Naive thymus-derived CD4-positive, alpha-beta T cell (primary cell): ENCODE results near the gene AGL. TPM values are rescaled to one million over a fixed set of nuclear protein-coding genes. Genes with fewer than 3 reads are reported as not detected.
"Not testable (repeated sequence)": the region's sequence is repeated elsewhere in the genome, so short reads cannot be mapped to it uniquely, and the experiment has no call there.

ENCODE experiments used
- ATAC-seq: fragments of 150-1000 bp; cut with Tn5 transposase; 2 replicates; pipeline ENCODE4 v1.10.0; 2021; ENCODE audit warnings: mild to moderate bottlenecking, moderate library complexity
- CTCF ChIA-PET: fragments of 350-600 bp; sonication (Branson Sonifier 250); formaldehyde crosslinking; loops from one replicate; lab custom pipeline; 2021; ENCODE audit warnings: antibody characterized with exemption; lab: Charles Lee
- POLR2A ChIA-PET: fragments of 350-600 bp; sonication (Branson Sonifier 250); formaldehyde crosslinking; loops from one replicate; lab custom pipeline; 2021; ENCODE audit warnings: antibody characterized with exemption, inconsistent platforms; lab: Charles Lee
- DNase-seq, 9 donors: peaks; one replicate each; pipeline versions ENCODE4 v3.0.0 to v3.0.0-alpha.2; 2020 to 2022; ENCODE audit warnings: mixed read lengths in 1 of 9
- H3K27ac ChIP-seq: one replicate; pipeline ENCODE4 v1.7.0; 2013; ENCODE audit warnings: mild to moderate bottlenecking, low read depth, low read length, moderate library complexity
- H3K27me3 ChIP-seq, 2 donors: one replicate each; pipeline ENCODE4 v1.7.0; 2013; ENCODE audit warnings: low read length in 2 of 2, mild to moderate bottlenecking in 2 of 2, moderate library complexity in 2 of 2; ENCODE audit not compliant: control insufficient read depth in 2 of 2, insufficient read depth in 2 of 2
- H3K36me3 ChIP-seq, 3 experiments: 1 replicate in 2 of 3; 2 replicates in 1 of 3; pipeline ENCODE4 v1.7.0; 2013; ENCODE audit warnings: low read length in 3 of 3, mild to moderate bottlenecking in 3 of 3, moderate library complexity in 1 of 3; ENCODE audit not compliant: insufficient read depth in 3 of 3, control insufficient read depth in 2 of 3
- H3K4me1 ChIP-seq, 2 donors: one replicate each; pipeline ENCODE4 v1.7.0; 2013; ENCODE audit warnings: low read length in 2 of 2, mild to moderate bottlenecking in 2 of 2, moderate library complexity in 1 of 2; ENCODE audit not compliant: control insufficient read depth in 2 of 2, insufficient read depth in 2 of 2
- H3K4me3 ChIP-seq: 2 replicates; pipeline ENCODE4 v1.7.0; 2013; ENCODE audit warnings: mild to moderate bottlenecking, low read length
- H3K9me3 ChIP-seq, 3 experiments: 1 replicate in 2 of 3; 2 replicates in 1 of 3; pipeline ENCODE4 v1.7.0; 2013; ENCODE audit warnings: low read length in 3 of 3; ENCODE audit not compliant: control insufficient read depth in 2 of 3
- H3K27ac Mint-ChIP-seq, 9 donors: one replicate each; pipeline ENCODE4 v1.8.0; 2020 to 2022; ENCODE audit warnings: mixed read lengths in 9 of 9, mild to moderate bottlenecking in 8 of 9, moderate library complexity in 5 of 9, inconsistent platforms in 2 of 9
- H3K27me3 Mint-ChIP-seq, 5 donors: one replicate each; pipeline ENCODE4 v1.8.0; 2021 to 2022; ENCODE audit warnings: mixed read lengths in 5 of 5, mild to moderate bottlenecking in 1 of 5
- H3K36me3 Mint-ChIP-seq, 5 donors: one replicate each; pipeline ENCODE4 v1.8.0; 2020 to 2022; ENCODE audit warnings: mixed read lengths in 5 of 5, mild to moderate bottlenecking in 3 of 5, inconsistent platforms in 1 of 5
- H3K4me1 Mint-ChIP-seq, 7 donors: one replicate each; pipeline ENCODE4 v1.8.0; 2020 to 2022; ENCODE audit warnings: mixed read lengths in 7 of 7, mild to moderate bottlenecking in 3 of 7, inconsistent platforms in 1 of 7
- H3K4me3 Mint-ChIP-seq, 10 donors: one replicate each; pipeline ENCODE4 v1.8.0; 2020 to 2022; ENCODE audit warnings: mild to moderate bottlenecking in 10 of 10, mixed read lengths in 10 of 10, moderate library complexity in 6 of 10, inconsistent platforms in 2 of 10
- H3K9me3 Mint-ChIP-seq, 11 donors: one replicate each; pipeline ENCODE4 v1.8.0; 2020 to 2022; ENCODE audit warnings: mixed read lengths in 11 of 11, mild to moderate bottlenecking in 4 of 11, inconsistent platforms in 1 of 11, moderate library complexity in 1 of 11
- intact Hi-C, 2 donors: fragments of 100-400 bp; cut with micrococcal nuclease; formaldehyde crosslinking; loops; one replicate each; pipeline ENCODE4 v1.15.1; 2023
- polyA plus RNA-seq, 2 donors: library from polyadenylated mRNA; unstranded; fragments of 300-500 nt; fragmentation: Illumina TruSeq; gene quantifications; one replicate each; pipeline ENCODE4 v1.2.3, GENCODE V29; 2021
- total RNA-seq, 6 experiments: library from RNA in 5 of 6; stranded (reverse) in 5 of 6; gene quantifications; 1 replicate in 5 of 6; 2 replicates in 1 of 6; pipeline ENCODE4 v1.2.3 and lab custom pipeline; 2021 to 2026

Gene AGL
- total and polyA plus RNA-seq, 7 experiments from 2014 or later = 10.8 to 20.1 (median 12.5) TPM

GRCh38 chr1:99827970-99828369 is 22.2 kb upstream of the AGL start:
- Histone ChIP-seq H3K27ac (no peak overlapping the region), H3K4me1 (no peaks in the 10 kb centered on the region), H3K27me3 (no peaks in the 10 kb centered on the region), H3K36me3 (no peaks in the 10 kb centered on the region), H3K4me3 (no peak overlapping the region), H3K9me3 (no peaks in the 10 kb centered on the region)
- CTCF ChIA-PET = no interaction called here
- peaks cover 0 to 14% (median 4%) of the 10 kb centered on the region in 5 donors for H3K27me3 Mint-ChIP-seq
- DNase-seq (no peak), ATAC-seq (no peak)
- no peak overlapping the region for H3K27ac Mint-ChIP-seq
- POLR2A ChIA-PET = no interaction called here
- peaks cover 0 to 8% (median 3%) of the 10 kb centered on the region in 11 donors for H3K9me3 Mint-ChIP-seq
- H3K36me3 Mint-ChIP-seq = peaks cover 0 to 5% (median 0%) of the 10 kb centered on the region in 5 donors
- no peak overlapping the region for H3K4me3 Mint-ChIP-seq
- peaks cover 0 to 3% (median 0%) of the 10 kb centered on the region in 7 donors for H3K4me1 Mint-ChIP-seq
- intact Hi-C loops = no loop called here

GRCh38 chr1:99829269-99829668 is 20.9 kb upstream of the AGL start:
- Mint-ChIP-seq H3K27ac (no peak overlapping the region), H3K4me3 (no peak overlapping the region), H3K9me3 (peaks cover 0 to 8% (median 3%) of the 10 kb centered on the region in 11 donors), H3K27me3 (peaks cover 0 to 14% (median 4%) of the 10 kb centered on the region in 5 donors), H3K36me3 (peaks cover 0 to 5% (median 0%) of the 10 kb centered on the region in 5 donors), H3K4me1 (peaks cover 0 to 3% (median 0%) of the 10 kb centered on the region in 7 donors)
- DNase-seq (no peak), ATAC-seq (no peak)
- no peaks in the 10 kb centered on the region for H3K36me3 ChIP-seq
- CTCF ChIA-PET = no interaction called here
- H3K27me3 ChIP-seq = no peaks in the 10 kb centered on the region
- no peaks in the 10 kb centered on the region for H3K9me3 ChIP-seq
- H3K27ac ChIP-seq = no peak overlapping the region
- intact Hi-C loops = no loop called here
- H3K4me3 ChIP-seq = no peak overlapping the region
- H3K4me1 ChIP-seq = no peaks in the 10 kb centered on the region
- POLR2A ChIA-PET = no interaction called here

GRCh38 chr1:99833911-99834310 is 16.2 kb upstream of the AGL start:
- H3K4me3 ChIP-seq, POLR2A ChIA-PET, H3K36me3 ChIP-seq, intact Hi-C loops, H3K27ac ChIP-seq, ATAC-seq, H3K27me3 Mint-ChIP-seq, H3K4me1 Mint-ChIP-seq, H3K9me3 Mint-ChIP-seq, DNase-seq, H3K27ac Mint-ChIP-seq, H3K4me3 Mint-ChIP-seq, H3K27me3 ChIP-seq, CTCF ChIA-PET, H3K4me1 ChIP-seq, H3K9me3 ChIP-seq, H3K36me3 Mint-ChIP-seq: not testable (repeated sequence)

GRCh38 chr1:99836171-99837103 is 13.7 kb upstream of the AGL start:
- H3K27me3 Mint-ChIP-seq, POLR2A ChIA-PET, CTCF ChIA-PET, H3K4me1 Mint-ChIP-seq, H3K27me3 ChIP-seq, H3K36me3 ChIP-seq, H3K27ac Mint-ChIP-seq, DNase-seq, H3K9me3 ChIP-seq, H3K4me3 ChIP-seq, intact Hi-C loops, H3K36me3 Mint-ChIP-seq, H3K4me3 Mint-ChIP-seq, H3K4me1 ChIP-seq, H3K27ac ChIP-seq, ATAC-seq: not testable (repeated sequence)
- peaks cover 0 to 19% (median 7%) of the 10 kb centered on the region in 11 donors for H3K9me3 Mint-ChIP-seq

- H3K27ac ChIP-seq, POLR2A ChIA-PET, intact Hi-C loops, H3K36me3 ChIP-seq, H3K4me3 Mint-ChIP-seq, DNase-seq, H3K4me1 Mint-ChIP-seq, H3K9me3 ChIP-seq, H3K4me1 ChIP-seq, H3K4me3 ChIP-seq, H3K27me3 Mint-ChIP-seq, H3K36me3 Mint-ChIP-seq, ATAC-seq, H3K27me3 ChIP-seq: not testable (repeated sequence)
- CTCF ChIA-PET = interaction anchor here (0.6 kb wide), 1 partner anchor 10 kb away, joined by 3 read pairs; no protein-coding TSS in a partner anchor
- Mint-ChIP-seq H3K9me3 (peaks cover 0 to 17% (median 4%) of the 10 kb centered on the region in 11 donors), H3K27ac (peak overlapping the region in 1 of 9 donors; percentile 22)
Observed at GRCh38 chr1:99840353-99840752, 9.8 kb upstream of the AGL start.

- Histone ChIP-seq H3K9me3 (no peaks in the 10 kb centered on the region), H3K36me3 (no peaks in the 10 kb centered on the region), H3K4me1 (no peaks in the 10 kb centered on the region), H3K27ac (no peak overlapping the region), H3K4me3 (no peak overlapping the region), H3K27me3 (no peaks in the 10 kb centered on the region)
- peaks cover 0 to 17% (median 4%) of the 10 kb centered on the region in 11 donors for H3K9me3 Mint-ChIP-seq
- no peak for DNase-seq
- intact Hi-C loops = no loop called here
- no peak overlapping the region for H3K27ac Mint-ChIP-seq
- no peaks in the 10 kb centered on the region for H3K27me3 Mint-ChIP-seq
- H3K36me3 Mint-ChIP-seq = peaks cover 0 to 4% (median 3%) of the 10 kb centered on the region in 5 donors
- no peak for ATAC-seq
- peaks cover 0 to 6% (median 4%) of the 10 kb centered on the region in 7 donors for H3K4me1 Mint-ChIP-seq
- H3K4me3 Mint-ChIP-seq = no peak overlapping the region
- CTCF ChIA-PET = no interaction called here
- POLR2A ChIA-PET = interaction anchor here (0.6 kb wide), 1 partner anchor 1097 kb away, joined by 5 read pairs; no protein-coding TSS in a partner anchor
Observed at GRCh38 chr1:99843760-99844159, 6.4 kb upstream of the AGL start.
